ENCODE data around the gene MINAR2. TPM values are rescaled to one million over a fixed set of nuclear protein-coding genes. Genes with fewer than 3 reads are reported as not detected.

MINAR2 gene, protein sequence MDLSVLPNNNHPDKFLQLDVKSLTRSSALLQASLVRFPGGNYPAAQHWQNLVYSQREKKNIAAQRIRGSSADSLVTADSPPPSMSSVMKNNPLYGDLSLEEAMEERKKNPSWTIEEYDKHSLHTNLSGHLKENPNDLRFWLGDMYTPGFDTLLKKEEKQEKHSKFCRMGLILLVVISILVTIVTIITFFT
- not detected in 2 replicates for total RNA-seq

DNA sequence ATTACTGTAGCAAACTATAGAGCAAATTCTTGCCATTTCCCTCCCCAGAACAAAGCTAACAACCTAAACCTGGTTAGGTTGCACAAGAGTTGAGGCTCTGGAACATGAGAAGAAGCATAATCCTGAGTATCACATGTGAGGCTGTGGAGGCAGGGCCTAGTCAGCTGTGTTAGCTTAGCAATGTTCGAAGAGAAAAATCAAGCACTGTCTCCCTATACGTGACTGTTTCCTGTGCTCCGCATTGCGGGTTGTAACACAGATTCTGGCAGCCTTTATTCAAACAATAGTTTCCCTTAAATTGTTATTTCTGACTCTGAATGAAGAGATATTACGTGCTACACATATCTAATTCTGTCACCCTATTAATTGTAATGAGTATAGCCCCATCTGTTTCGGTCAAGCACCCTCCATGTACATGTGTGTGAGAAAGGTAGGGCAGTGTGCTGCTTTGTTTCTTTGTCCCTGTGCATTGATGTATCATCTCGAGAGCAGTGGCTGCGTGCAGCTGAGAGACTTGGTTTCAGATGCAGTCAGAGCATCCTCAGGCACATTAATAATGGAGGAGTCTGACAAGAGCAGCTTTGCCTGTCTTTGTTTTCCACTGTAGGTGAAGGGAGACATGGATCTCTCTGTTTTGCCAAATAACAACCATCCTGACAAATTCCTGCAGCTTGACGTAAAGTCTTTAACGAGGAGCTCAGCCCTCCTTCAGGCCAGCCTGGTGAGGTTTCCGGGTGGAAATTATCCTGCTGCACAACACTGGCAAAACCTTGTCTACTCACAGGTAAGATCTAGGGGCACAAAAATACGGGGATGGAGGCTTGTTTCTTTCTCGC is at the start of gene MINAR2:
Gene MINAR2, plus strand, starts transcription at position 523 of the 836 bp plus-strand sequence. Its CDS starts 97 bp downstream, at position 620.

Other genes with a start within 250 kb of the MINAR2 start
- under 0.01 and 1.4 TPM in 2 replicates for gene CHSY3, start 156.4 kb downstream of the MINAR2 start, total RNA-seq

Measured in tracheal epithelial cell (primary cell).